Stimulated activated naive B cell treated with anti-CD40 and anti-IgM and Interleukin-4, amounts not matched to agents 10 μg/mL and 1 μg/mL and 100 μg/mL, for 72 hours (primary cell): ENCODE measurements around the gene RUNX1.

Experiments used
- ATAC-seq, 2 donors: fragments of 150-1000 bp; cut with Tn5 transposase; replicated peaks; 2 replicates each; pipeline ENCODE4 v1.10.0; 2021; ENCODE audit warnings: moderate library complexity in 1 of 2
- DNase-seq: peaks from one replicate; pipeline ENCODE4 v3.0.0; 2021
- H3K27ac Mint-ChIP-seq: one replicate; pipeline ENCODE4 v1.8.0; 2022; ENCODE audit warnings: mild to moderate bottlenecking, mixed read lengths
- H3K27me3 Mint-ChIP-seq, 2 donors: one replicate each; pipeline ENCODE4 v1.8.0; 2022; ENCODE audit warnings: mixed read lengths in 2 of 2
- H3K36me3 Mint-ChIP-seq, 2 donors: one replicate each; pipeline ENCODE4 v1.8.0; 2022; ENCODE audit warnings: mixed read lengths in 2 of 2, mild to moderate bottlenecking in 1 of 2
- H3K4me1 Mint-ChIP-seq, 2 donors: one replicate each; pipeline ENCODE4 v1.8.0; 2022; ENCODE audit warnings: mixed read lengths in 2 of 2, mild to moderate bottlenecking in 1 of 2
- H3K4me3 Mint-ChIP-seq, 2 donors: one replicate each; pipeline ENCODE4 v1.8.0; 2022; ENCODE audit warnings: mild to moderate bottlenecking in 2 of 2, mixed read lengths in 2 of 2, moderate library complexity in 1 of 2
- H3K9me3 Mint-ChIP-seq, 2 donors: one replicate each; pipeline ENCODE4 v1.8.0; 2022; ENCODE audit warnings: mixed read lengths in 2 of 2, mild to moderate bottlenecking in 1 of 2

RUNX1 gene

DNA sequence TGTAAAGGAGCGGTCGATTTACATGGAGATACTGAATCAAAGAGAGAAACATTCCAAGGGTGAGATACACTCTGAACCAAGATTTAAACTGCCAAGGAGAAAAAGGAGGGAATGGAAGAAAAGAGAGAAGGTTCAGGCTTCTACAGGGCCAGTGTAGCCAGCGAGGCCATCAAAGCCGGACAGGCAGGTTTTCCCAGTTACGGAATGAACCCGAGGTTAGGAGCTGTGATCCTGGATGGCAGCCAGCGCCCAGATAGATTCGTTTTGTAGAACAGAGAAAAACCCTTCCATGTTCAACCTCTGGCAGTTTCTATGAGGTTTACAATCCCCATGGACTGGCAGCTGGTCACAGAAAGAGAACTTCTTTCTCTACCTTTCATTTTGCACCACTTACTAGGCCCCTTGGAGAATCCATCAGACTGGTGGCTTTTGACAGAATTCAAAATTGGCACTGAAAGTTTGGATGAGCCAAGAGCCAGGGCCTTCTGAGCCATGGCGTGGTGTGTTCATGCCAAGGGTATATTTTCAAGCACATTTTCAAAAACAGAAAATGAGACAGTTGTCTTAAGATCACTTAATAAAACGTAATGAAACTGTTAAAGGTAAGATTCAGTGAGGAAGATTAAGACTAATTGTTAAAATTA lies 171.5 kb downstream of the RUNX1 start:
- Mint-ChIP-seq H3K4me3 (no peak overlapping the region), H3K4me1 (peaks cover 25 to 43% of the 10 kb centered on the region in 2 donors), H3K9me3 (no peaks in the 10 kb centered on the region), H3K27ac (no peak overlapping the region), H3K36me3 (peaks cover 51 to 63% of the 10 kb centered on the region in 2 donors), H3K27me3 (no peaks in the 10 kb centered on the region)
- no peak for DNase-seq
- no peak for ATAC-seq

DNA sequence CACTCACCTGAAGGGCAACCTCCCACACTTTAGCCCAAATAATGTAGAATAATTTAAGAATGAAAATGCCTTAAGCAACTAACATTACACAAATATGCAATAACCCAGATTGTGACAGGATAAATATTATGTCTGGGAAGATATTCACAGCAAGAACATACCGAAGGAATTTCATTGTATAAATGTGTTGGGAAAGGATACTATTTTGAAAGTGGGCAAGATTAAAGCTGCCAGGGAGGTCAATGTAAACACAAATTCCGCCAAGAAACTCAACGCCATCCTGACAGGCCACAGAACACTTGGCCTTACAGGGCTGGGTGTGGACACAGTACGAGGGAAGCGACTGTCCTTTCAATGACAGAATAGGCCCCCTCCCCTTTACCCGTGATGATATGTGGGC lies 173.3 kb downstream of the RUNX1 start:
- ATAC-seq (no peak), DNase-seq (no peak)
- Mint-ChIP-seq H3K27ac (no peak overlapping the region), H3K4me1 (peaks cover 24 to 42% of the 10 kb centered on the region in 2 donors), H3K9me3 (no peaks in the 10 kb centered on the region), H3K4me3 (no peak overlapping the region), H3K27me3 (no peaks in the 10 kb centered on the region), H3K36me3 (peaks cover 46 to 62% of the 10 kb centered on the region in 2 donors)

DNA sequence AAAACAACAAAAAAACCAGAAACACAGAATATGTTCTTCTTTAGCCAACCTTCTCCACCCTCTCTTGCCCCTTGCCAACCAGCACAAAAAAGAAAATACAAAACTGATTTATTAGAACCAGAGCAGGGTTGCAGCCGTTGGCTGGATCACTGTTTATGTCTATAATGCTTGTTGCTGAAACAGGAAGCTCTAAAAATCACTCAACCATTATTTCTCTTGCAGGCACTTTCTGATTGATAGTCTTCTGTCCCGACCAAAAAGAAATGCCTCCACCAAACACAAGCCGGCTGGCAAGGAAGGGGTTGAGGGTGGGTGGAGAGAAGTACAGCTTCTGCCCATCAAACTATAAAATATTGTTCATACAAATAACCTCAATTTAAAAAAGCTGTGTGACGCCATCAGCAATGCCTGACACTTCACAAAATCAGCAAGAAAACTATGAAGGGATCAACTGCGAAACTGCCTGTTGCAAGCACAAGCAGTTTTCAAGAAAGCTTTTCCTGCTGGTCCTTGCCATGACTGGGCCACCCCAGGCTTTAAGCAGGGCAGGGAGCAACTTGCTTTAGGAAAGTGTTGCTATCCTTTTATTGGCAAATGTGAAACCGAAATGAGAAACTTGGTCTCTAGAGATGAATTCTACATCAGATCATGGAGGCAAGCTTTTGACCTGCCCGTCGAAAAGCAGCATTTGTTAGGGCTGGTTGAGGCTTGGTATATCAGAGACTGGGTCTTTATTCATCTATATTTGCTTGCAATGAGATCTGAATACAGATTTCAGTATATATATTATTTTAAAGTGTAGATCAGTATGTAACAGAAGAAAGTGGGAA lies 174.2 kb downstream of the RUNX1 start:
- Mint-ChIP-seq H3K4me3 (peak overlapping the region; percentile 42 to 60), H3K27ac (peak overlapping the region; percentile 56)

DNA sequence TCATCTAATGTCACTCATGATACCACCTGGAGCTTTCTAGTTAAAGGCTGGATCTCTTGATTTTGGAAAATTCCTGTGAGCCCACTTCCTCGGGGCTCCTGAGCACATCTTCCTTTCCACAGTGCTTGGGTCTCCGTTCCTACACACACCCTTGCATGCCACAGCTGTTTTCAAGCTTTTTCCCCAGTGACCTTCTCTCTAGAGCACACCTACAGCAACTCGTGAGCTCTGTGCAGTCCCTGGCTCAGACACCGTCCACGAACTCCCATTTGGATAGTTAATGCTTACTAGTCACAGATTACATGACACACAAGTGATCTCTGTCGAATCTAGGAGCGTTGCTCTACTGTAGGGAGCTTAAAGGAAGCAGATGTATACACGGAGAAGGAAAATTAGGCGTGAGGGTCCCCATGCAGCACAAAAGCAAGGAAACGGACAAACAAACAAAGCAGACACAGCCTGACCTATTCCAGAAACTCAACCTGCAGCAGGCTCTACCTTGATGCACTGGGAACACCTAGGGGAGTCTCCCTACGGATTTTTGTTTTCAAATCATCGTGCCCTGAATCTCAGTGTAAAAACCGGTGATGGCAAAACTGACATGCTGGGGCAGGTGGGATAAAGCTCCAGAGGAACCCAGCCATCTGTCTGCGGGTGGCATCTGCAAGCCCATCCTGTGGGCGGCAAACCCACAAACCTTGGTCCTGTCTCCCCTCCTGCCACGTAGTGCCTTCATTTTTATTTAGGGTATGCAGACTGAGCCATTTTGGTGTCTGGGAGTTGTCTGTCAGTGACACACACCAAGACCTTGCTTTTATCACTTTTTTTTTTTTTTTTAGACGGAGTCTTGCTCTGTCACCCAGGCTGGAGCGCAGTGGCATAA lies 177.8 kb downstream of the RUNX1 start:
- no peaks in the 10 kb centered on the region for H3K27me3 Mint-ChIP-seq
- no peak overlapping the region for H3K4me3 Mint-ChIP-seq
- no peak overlapping the region for H3K27ac Mint-ChIP-seq
- ATAC-seq (no peak), DNase-seq (no peak)
- H3K36me3 Mint-ChIP-seq = peaks cover 46 to 67% of the 10 kb centered on the region in 2 donors
- H3K9me3 Mint-ChIP-seq = no peaks in the 10 kb centered on the region
- H3K4me1 Mint-ChIP-seq = peaks cover 43 to 74% of the 10 kb centered on the region in 2 donors

More for the DNA sequence above, 174.2 kb downstream of the RUNX1 start:
- peaks cover 23 to 42% of the 10 kb centered on the region in 2 donors for H3K4me1 Mint-ChIP-seq
- H3K36me3 Mint-ChIP-seq = peaks cover 42 to 58% of the 10 kb centered on the region in 2 donors
- H3K27me3 Mint-ChIP-seq = no peaks in the 10 kb centered on the region
- no peak for DNase-seq
- H3K9me3 Mint-ChIP-seq = no peaks in the 10 kb centered on the region
- peak; percentile 73 to 81 for ATAC-seq

DNA sequence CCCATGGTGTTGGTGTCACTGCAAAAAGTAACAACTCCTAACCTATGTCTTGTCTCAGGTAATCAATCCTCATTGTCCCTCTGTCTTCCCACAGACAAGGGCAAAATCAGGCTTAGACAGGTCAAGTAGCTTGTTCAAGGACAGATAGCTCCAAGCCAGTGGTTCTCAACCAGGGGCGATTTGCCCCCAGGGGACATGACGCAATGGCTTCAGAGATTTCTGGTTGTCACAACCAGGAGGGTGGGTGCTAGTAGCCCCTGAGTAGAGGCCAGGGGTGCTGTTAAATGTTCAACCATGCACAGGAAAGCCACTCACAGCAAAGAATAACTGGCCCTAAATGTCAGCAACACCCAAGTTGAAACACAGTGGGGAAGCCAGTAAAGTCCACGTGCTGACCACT lies 178.9 kb downstream of the RUNX1 start:
- no peak overlapping the region for H3K27ac Mint-ChIP-seq
- H3K9me3 Mint-ChIP-seq = no peaks in the 10 kb centered on the region
- no peak overlapping the region for H3K4me3 Mint-ChIP-seq
- peaks cover 48 to 76% of the 10 kb centered on the region in 2 donors for H3K4me1 Mint-ChIP-seq
- H3K27me3 Mint-ChIP-seq = no peaks in the 10 kb centered on the region
- ATAC-seq = no peak
- H3K36me3 Mint-ChIP-seq = peaks cover 48 to 71% of the 10 kb centered on the region in 2 donors
- no peak for DNase-seq

DNA sequence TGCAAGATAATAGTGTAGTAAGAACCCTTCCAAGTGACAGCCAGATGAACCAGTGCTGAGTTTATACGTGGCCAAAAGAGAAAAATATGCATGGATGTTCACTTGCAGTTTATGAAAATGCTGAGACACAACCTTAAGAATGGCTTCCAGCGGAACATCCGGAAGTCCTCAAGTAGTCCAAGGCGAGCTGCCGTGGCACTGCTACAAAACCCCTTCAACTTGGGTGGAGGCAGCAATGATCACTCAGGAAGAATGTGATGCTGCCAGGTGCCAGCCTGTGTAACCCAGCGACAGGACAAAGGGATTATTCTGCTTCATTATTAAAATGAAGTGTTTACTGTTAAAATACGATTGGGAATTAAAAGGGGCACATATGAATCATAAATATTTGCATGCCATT lies 179.6 kb downstream of the RUNX1 start:
- H3K4me3 Mint-ChIP-seq = no peak overlapping the region
- DNase-seq = no peak
- no peaks in the 10 kb centered on the region for H3K27me3 Mint-ChIP-seq
- no peak overlapping the region for H3K27ac Mint-ChIP-seq
- peaks cover 49 to 76% of the 10 kb centered on the region in 2 donors for H3K4me1 Mint-ChIP-seq
- no peak for ATAC-seq
- H3K9me3 Mint-ChIP-seq = no peaks in the 10 kb centered on the region
- peaks cover 51 to 72% of the 10 kb centered on the region in 2 donors for H3K36me3 Mint-ChIP-seq

DNA sequence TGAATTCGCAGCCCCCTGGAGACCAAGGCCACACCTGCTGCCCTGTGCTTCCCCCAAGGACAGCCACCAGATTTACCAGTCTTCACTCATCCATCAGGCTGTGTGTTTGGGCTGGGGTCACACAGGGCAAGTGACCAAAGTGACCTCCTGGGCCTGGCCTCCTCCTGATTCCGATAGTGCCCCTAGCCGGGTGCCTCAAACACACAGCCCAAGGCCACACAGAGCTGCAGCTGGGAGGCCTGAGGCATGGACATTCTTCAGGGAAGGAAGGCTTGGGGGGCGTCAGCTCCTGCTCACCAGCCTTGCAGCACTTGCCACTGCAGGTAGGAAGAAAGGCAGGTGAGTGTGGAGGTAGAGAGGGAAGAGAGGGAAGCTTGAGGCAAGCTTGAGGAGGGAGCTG lies 181.3 kb downstream of the RUNX1 start:
- Mint-ChIP-seq H3K4me1 (peaks cover 53 to 77% of the 10 kb centered on the region in 2 donors), H3K9me3 (no peaks in the 10 kb centered on the region), H3K4me3 (peak overlapping the region in 1 of 2 donors; percentile 40), H3K27ac (peak overlapping the region; percentile 48), H3K27me3 (no peaks in the 10 kb centered on the region), H3K36me3 (peaks cover 53 to 76% of the 10 kb centered on the region in 2 donors)
- DNase-seq (no peak), ATAC-seq (no peak)

DNA sequence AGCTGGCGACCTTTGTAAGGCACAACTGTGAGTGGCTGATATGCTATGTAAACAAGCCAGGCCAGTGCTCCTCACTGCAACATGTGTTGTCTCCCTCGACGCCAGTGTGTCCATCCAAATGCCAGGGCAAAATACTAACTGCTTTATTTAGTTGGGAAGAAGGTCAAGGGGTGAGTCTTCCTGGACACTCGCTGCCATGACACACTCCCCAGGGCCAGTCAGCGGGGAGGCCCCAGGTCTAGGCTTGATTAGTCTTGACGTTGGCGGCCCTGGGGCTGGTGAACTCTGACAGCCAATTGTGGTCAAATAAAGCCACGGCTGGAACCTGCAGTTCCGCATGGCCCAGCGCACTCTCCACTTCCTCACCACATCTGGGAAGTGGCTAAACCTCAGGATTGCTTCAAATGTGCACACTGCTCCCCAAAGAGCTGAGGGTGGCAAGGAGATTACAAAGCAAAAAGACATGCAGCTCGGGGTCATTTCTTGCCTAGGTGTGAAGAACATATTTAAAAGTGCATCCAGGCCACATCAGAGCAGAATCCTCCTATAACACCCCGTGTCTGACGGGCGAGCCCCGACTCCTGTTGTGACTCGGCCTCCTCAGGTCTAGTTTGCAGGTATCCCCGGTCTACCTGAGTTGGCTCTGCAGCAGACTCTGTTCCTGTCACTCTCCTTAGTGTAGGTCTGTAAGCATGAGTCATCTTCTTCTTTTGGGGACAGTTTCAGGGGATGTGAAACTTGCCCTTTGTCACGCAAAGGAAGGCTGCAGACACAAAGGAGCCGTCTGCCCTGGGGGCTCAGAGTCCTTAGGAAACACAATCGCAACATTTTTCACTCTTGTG lies 183.5 kb downstream of the RUNX1 start:
- H3K4me1 Mint-ChIP-seq = peaks cover 57 to 89% of the 10 kb centered on the region in 2 donors
- ATAC-seq (peak; percentile 89), DNase-seq (peak; percentile 90)
- peaks cover 71 to 85% of the 10 kb centered on the region in 2 donors for H3K36me3 Mint-ChIP-seq
- H3K27ac Mint-ChIP-seq = peak overlapping the region; percentile 94
- H3K9me3 Mint-ChIP-seq = no peaks in the 10 kb centered on the region
- H3K27me3 Mint-ChIP-seq = no peaks in the 10 kb centered on the region
- H3K4me3 Mint-ChIP-seq = peak overlapping the region; percentile 73

DNA sequence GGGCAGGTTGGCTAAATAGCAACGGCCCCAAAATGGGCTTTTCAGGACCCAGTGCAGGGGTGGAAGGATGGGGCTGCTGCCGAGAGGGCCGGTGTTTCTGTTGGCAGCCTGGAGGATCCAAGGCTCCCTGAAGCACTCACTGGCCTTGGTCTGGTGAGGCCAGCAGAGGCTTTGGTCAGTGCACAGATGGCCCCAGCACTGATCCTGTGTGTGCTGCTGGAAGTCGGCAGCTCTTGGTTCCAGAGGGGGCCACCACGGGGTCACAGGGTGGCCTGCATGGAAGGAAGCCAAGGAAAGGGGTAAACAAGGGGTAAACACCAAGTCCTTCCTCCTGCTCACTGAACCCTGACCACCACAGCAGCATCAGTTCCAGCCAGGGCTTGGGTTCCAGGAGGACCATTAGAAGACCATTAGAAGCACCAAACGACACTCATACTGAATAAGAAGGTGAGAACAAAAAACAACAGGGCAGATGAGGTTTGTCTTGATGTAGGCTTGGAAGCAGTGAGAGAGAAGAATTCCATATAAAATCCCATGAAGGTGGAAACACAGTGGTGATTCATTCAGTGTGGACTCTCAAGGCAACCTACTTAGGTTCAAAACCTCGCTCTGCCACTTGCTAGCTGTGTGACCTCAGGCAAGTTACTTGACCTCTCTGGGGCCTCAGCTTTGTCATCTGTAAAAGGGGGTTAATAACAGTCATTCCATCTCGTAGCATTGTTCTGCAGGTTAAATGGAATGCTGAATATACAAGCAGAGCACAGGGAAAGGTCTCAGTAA lies 184.5 kb downstream of the RUNX1 start:
- Mint-ChIP-seq H3K4me3 (peak overlapping the region; percentile 73), H3K36me3 (peaks cover 77 to 91% of the 10 kb centered on the region in 2 donors), H3K27ac (peak overlapping the region; percentile 94), H3K27me3 (no peaks in the 10 kb centered on the region), H3K9me3 (no peaks in the 10 kb centered on the region), H3K4me1 (peaks cover 62 to 94% of the 10 kb centered on the region in 2 donors)
- no peak for DNase-seq
- ATAC-seq = no peak

DNA sequence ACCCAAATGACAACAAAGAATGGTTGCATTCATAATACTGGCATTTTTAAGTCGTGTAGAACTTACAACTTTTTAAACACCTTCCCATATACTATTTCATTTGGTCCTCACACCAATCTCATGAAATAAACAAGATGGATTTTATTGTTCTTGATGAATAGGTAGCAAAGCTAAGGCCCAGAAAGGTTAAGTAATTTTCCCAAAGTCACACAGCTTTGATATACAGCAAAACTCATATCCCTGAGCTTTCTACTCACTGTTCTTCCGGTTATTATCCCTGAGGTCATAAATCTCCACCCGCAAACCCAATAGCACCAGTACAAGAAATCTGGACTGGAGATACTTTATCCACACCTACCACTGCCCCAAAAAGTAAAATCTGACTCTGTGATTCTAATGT lies 186.2 kb downstream of the RUNX1 start:
- peaks cover 80 to 91% of the 10 kb centered on the region in 2 donors for H3K36me3 Mint-ChIP-seq
- DNase-seq = no peak
- no peaks in the 10 kb centered on the region for H3K9me3 Mint-ChIP-seq

DNA sequence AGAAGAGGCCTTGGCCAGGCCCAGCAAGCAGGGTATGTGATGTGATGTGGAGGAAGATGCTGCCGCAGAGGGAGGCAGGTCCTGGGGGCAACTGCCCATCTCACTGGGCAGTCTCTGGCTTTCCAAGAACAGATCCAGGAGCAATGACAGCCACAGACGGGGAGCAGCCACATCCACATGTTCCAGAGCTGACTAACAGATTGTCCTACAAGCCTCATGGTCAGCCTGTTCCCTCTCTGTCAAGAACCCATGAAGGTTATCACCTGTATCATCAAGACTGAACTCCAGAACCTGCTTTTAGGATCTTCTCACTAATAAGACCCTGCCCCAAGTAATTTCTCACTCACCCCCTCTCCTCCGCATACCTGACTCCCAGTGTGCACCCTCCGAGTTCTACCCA lies 187.8 kb downstream of the RUNX1 start:
- ATAC-seq = no peak
- peak overlapping the region; percentile 14 for H3K27ac Mint-ChIP-seq

More for the DNA sequence above, 186.2 kb downstream of the RUNX1 start:
- Mint-ChIP-seq H3K27ac (no peak overlapping the region), H3K4me3 (no peak overlapping the region), H3K4me1 (peaks cover 67 to 96% of the 10 kb centered on the region in 2 donors), H3K27me3 (no peaks in the 10 kb centered on the region)
- no peak for ATAC-seq

DNA sequence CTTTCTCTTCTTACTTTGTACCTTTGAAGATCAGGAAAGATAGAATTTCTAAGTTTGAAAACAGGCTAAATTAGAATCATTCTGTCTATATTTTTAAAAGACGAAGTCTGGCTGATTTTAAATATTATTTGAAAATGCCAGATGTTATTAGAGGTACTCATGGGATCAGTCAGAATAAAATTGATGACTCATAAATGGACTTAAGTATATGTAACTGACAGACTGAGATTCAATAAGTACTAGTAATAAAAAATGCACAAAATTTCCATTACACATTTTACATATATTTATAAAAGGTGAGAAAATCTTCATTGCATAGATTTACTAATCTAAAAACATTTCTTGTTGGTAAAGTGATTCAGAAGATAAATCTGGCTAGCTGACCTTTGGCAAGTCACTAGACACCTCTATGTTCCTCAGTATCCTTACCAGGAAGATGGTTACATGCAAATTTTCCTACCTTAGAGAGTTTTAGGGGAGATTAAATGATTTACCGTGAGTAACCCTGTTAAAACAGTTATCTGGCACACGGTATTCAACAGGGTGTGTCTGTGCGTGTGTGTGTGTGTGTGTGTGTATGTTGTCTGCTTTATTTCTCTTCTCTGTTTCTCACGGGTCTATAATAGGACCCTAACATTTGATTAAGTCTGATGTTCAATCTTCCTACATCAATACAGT lies 189.0 kb downstream of the RUNX1 start:
- Mint-ChIP-seq H3K4me1 (peaks cover 57 to 86% of the 10 kb centered on the region in 2 donors), H3K27ac (no peak overlapping the region), H3K4me3 (no peak overlapping the region), H3K27me3 (no peaks in the 10 kb centered on the region), H3K36me3 (peaks cover 86 to 90% of the 10 kb centered on the region in 2 donors), H3K9me3 (no peaks in the 10 kb centered on the region)
- no peak for DNase-seq
- no peak for ATAC-seq

More for the DNA sequence above, 187.8 kb downstream of the RUNX1 start:
- H3K27me3 Mint-ChIP-seq = no peaks in the 10 kb centered on the region
- H3K36me3 Mint-ChIP-seq = peaks cover 89 to 92% of the 10 kb centered on the region in 2 donors
- no peak for DNase-seq
- no peak overlapping the region for H3K4me3 Mint-ChIP-seq
- H3K4me1 Mint-ChIP-seq = peaks cover 67 to 96% of the 10 kb centered on the region in 2 donors
- H3K9me3 Mint-ChIP-seq = no peaks in the 10 kb centered on the region
